Measurements from ENCODE around the gene PPIL1. TPM values are rescaled to one million over a fixed set of nuclear protein-coding genes. Genes with fewer than 3 reads are reported as not detected.
"Not testable (repeated sequence)": the region's sequence is repeated elsewhere in the genome, so short reads cannot be mapped to it uniquely, and the experiment has no call there.

Gene PPIL1
- total RNA-seq, 1 experiment from 2014 or later, result 64.2 TPM

GRCh38 chr6:36893976-36894932 lies 19.7 kb upstream of the PPIL1 start (continued):
- TF ChIP-seq, protein P1, sequence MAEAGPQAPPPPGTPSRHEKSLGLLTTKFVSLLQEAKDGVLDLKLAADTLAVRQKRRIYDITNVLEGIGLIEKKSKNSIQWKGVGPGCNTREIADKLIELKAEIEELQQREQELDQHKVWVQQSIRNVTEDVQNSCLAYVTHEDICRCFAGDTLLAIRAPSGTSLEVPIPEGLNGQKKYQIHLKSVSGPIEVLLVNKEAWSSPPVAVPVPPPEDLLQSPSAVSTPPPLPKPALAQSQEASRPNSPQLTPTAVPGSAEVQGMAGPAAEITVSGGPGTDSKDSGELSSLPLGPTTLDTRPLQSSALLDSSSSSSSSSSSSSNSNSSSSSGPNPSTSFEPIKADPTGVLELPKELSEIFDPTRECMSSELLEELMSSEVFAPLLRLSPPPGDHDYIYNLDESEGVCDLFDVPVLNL (CRISPR knock-in tag; IDR thresholded peaks at IDR 0.05; ENCODE audit: borderline replicate concordance, low read depth), result no peak
- no peak for TF ChIP-seq NR3C1 (CRISPR knock-in tag; conservative IDR thresholded peaks at IDR 0.05; ENCODE audit: low read depth)
- no peak for TF ChIP-seq JUN (CRISPR knock-in tag; IDR thresholded peaks at IDR 0.05)
- no peak for TF ChIP-seq FOXJ3 (CRISPR knock-in tag; IDR thresholded peaks at IDR 0.05; ENCODE audit: borderline replicate concordance)

GRCh38 chr6:36891153-36891552 lies 16.6 kb upstream of the PPIL1 start:
- H3K4me1 Mint-ChIP-seq, result peaks cover 11% of the 10 kb centered on the region
- DNase-seq (ENCODE audit: low spot score); H3K27ac Mint-ChIP-seq; H3K36me3 Mint-ChIP-seq; ATAC-seq; POLR2A ChIA-PET; H3K4me3 Mint-ChIP-seq; CTCF ChIA-PET; H3K9me3 Mint-ChIP-seq; H3K27me3 Mint-ChIP-seq (ENCODE audit: low read depth): not testable (repeated sequence)

DNA sequence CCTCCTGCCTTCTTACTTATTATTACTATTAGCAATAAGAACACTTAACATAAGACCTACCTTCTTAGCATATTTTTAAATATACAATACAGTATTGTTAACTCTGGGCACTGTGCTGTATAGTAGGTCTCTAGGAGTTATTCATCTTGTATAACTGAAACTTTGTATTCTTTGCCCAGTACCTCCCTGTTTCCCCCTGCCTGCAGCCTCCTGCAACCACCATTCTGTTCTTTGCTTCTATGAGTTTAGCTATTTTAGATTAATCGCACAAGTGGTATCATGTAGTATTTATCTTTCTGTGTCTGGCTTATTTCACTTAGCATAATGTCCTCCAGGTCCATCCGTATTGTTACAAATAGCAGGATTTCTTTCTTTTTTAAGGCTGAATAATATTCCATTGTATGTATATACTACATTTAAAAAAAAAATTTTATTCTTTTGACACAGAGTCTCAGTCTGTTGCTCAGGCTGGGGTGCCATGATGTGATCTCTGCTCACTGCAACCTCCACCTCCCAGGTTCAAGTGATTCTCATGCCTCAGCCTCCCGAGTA lies 15.6 kb upstream of the PPIL1 start:
- POLR2A ChIA-PET, result interaction anchor here (0.6 kb wide), 1 partner anchor 44 kb away, joined by 5 read pairs; no protein-coding TSS in a partner anchor
- H3K27me3 Mint-ChIP-seq (ENCODE audit: low read depth), result no peaks in the 10 kb centered on the region
- DNase-seq (ENCODE audit: low spot score), result no peak
- H3K4me1 Mint-ChIP-seq, result peaks cover 17% of the 10 kb centered on the region
- H3K27ac Mint-ChIP-seq, result no peak overlapping the region
- H3K9me3 Mint-ChIP-seq, result no peaks in the 10 kb centered on the region
- ATAC-seq, result no peak
- no peak overlapping the region for H3K4me3 Mint-ChIP-seq
- CTCF ChIA-PET, result interaction anchor here (0.6 to 1.4 kb wide), 5 partner anchors 17 to 298 kb away, joined by 3 to 5 read pairs (median 3); no protein-coding TSS in a partner anchor
- H3K36me3 Mint-ChIP-seq, result no peaks in the 10 kb centered on the region
- TF ChIP-seq OVOL2 (CRISPR knock-in tag; IDR thresholded peaks at IDR 0.05; ENCODE audit: borderline replicate concordance) (no peak), MYBL2 (CRISPR knock-in tag; IDR thresholded peaks at IDR 0.05) (no peak), ZMAT4 (CRISPR knock-in tag; IDR thresholded peaks at IDR 0.05) (no peak), ZNF512 (CRISPR knock-in tag; IDR thresholded peaks at IDR 0.05; ENCODE audit: borderline replicate concordance) (no peak), SMAD4 (CRISPR knock-in tag; IDR thresholded peaks at IDR 0.05) (no peak), STAT6 (CRISPR knock-in tag; conservative IDR thresholded peaks at IDR 0.05; ENCODE audit: low read depth) (no peak), ZNF423 (CRISPR knock-in tag; IDR thresholded peaks at IDR 0.05) (no peak)
- TF ChIP-seq, protein P2, sequence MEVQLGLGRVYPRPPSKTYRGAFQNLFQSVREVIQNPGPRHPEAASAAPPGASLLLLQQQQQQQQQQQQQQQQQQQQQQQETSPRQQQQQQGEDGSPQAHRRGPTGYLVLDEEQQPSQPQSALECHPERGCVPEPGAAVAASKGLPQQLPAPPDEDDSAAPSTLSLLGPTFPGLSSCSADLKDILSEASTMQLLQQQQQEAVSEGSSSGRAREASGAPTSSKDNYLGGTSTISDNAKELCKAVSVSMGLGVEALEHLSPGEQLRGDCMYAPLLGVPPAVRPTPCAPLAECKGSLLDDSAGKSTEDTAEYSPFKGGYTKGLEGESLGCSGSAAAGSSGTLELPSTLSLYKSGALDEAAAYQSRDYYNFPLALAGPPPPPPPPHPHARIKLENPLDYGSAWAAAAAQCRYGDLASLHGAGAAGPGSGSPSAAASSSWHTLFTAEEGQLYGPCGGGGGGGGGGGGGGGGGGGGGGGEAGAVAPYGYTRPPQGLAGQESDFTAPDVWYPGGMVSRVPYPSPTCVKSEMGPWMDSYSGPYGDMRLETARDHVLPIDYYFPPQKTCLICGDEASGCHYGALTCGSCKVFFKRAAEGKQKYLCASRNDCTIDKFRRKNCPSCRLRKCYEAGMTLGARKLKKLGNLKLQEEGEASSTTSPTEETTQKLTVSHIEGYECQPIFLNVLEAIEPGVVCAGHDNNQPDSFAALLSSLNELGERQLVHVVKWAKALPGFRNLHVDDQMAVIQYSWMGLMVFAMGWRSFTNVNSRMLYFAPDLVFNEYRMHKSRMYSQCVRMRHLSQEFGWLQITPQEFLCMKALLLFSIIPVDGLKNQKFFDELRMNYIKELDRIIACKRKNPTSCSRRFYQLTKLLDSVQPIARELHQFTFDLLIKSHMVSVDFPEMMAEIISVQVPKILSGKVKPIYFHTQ (CRISPR knock-in tag; IDR thresholded peaks at IDR 0.05), result no peak
- TF ChIP-seq, protein P3, sequence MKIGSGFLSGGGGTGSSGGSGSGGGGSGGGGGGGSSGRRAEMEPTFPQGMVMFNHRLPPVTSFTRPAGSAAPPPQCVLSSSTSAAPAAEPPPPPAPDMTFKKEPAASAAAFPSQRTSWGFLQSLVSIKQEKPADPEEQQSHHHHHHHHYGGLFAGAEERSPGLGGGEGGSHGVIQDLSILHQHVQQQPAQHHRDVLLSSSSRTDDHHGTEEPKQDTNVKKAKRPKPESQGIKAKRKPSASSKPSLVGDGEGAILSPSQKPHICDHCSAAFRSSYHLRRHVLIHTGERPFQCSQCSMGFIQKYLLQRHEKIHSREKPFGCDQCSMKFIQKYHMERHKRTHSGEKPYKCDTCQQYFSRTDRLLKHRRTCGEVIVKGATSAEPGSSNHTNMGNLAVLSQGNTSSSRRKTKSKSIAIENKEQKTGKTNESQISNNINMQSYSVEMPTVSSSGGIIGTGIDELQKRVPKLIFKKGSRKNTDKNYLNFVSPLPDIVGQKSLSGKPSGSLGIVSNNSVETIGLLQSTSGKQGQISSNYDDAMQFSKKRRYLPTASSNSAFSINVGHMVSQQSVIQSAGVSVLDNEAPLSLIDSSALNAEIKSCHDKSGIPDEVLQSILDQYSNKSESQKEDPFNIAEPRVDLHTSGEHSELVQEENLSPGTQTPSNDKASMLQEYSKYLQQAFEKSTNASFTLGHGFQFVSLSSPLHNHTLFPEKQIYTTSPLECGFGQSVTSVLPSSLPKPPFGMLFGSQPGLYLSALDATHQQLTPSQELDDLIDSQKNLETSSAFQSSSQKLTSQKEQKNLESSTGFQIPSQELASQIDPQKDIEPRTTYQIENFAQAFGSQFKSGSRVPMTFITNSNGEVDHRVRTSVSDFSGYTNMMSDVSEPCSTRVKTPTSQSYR (CRISPR knock-in tag; IDR thresholded peaks at IDR 0.05), result no peak
- TF ChIP-seq, protein P4, sequence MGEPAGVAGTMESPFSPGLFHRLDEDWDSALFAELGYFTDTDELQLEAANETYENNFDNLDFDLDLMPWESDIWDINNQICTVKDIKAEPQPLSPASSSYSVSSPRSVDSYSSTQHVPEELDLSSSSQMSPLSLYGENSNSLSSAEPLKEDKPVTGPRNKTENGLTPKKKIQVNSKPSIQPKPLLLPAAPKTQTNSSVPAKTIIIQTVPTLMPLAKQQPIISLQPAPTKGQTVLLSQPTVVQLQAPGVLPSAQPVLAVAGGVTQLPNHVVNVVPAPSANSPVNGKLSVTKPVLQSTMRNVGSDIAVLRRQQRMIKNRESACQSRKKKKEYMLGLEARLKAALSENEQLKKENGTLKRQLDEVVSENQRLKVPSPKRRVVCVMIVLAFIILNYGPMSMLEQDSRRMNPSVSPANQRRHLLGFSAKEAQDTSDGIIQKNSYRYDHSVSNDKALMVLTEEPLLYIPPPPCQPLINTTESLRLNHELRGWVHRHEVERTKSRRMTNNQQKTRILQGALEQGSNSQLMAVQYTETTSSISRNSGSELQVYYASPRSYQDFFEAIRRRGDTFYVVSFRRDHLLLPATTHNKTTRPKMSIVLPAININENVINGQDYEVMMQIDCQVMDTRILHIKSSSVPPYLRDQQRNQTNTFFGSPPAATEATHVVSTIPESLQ (CRISPR knock-in tag; IDR thresholded peaks at IDR 0.05), result no peak
- TF ChIP-seq, protein P5, sequence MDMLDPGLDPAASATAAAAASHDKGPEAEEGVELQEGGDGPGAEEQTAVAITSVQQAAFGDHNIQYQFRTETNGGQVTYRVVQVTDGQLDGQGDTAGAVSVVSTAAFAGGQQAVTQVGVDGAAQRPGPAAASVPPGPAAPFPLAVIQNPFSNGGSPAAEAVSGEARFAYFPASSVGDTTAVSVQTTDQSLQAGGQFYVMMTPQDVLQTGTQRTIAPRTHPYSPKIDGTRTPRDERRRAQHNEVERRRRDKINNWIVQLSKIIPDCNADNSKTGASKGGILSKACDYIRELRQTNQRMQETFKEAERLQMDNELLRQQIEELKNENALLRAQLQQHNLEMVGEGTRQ (CRISPR knock-in tag; IDR thresholded peaks at IDR 0.05), result no peak
